KMS-11 (cell line): ENCODE results near the gene FAM181B.
A peak's percentile ranks its signal among the peaks of the same experiment; 100 is the strongest.

Experiments
- H2AFZ ChIP-seq: fragments of 200-600 bp; sonication (generic); 2 replicates; pipeline ENCODE4 v1.6.1; 2016; ENCODE audit warnings: antibody characterized with exemption, mixed run types, low read depth
- H3K27ac ChIP-seq: fragments of 200-600 bp; sonication (generic); 2 replicates; pipeline ENCODE4 v1.6.1; 2016; ENCODE audit warnings: mild to moderate bottlenecking, mixed run types
- H3K27me3 ChIP-seq: fragments of 200-600 bp; sonication (generic); 2 replicates; pipeline ENCODE4 v1.6.1; 2017; ENCODE audit warnings: mild to moderate bottlenecking, low read depth, mixed run types, moderate library complexity; ENCODE audit not compliant: insufficient read depth
- H3K36me3 ChIP-seq: fragments of 200-600 bp; sonication (generic); 2 replicates; pipeline ENCODE4 v1.6.1; 2017; ENCODE audit warnings: mild to moderate bottlenecking, mixed run types; ENCODE audit not compliant: insufficient read depth
- H3K4me1 ChIP-seq: fragments of 200-600 bp; sonication (generic); 2 replicates; pipeline ENCODE4 v1.6.1; 2016; ENCODE audit warnings: mild to moderate bottlenecking, low read depth, mixed run types; ENCODE audit not compliant: poor library complexity, severe bottlenecking
- H3K4me2 ChIP-seq: fragments of 200-600 bp; sonication (generic); 2 replicates; pipeline ENCODE4 v1.7.0; 2016; ENCODE audit warnings: mild to moderate bottlenecking, mixed run types
- H3K4me3 ChIP-seq: fragments of 200-600 bp; sonication (generic); IDR thresholded peaks from 2 replicates; pipeline ENCODE4 v1.6.1; 2017; ENCODE audit warnings: low read depth, low read length, mixed read lengths; ENCODE audit not compliant: insufficient read depth
- H3K79me2 ChIP-seq: fragments of 200-600 bp; sonication (generic); 2 replicates; pipeline ENCODE4 v1.6.1; 2016; ENCODE audit warnings: low read depth, mixed run types; ENCODE audit not compliant: insufficient read depth
- H3K9ac ChIP-seq: fragments of 200-600 bp; sonication (generic); 2 replicates; pipeline ENCODE4 v1.6.1; 2016; ENCODE audit warnings: mild to moderate bottlenecking, mixed run types
- H4K20me1 ChIP-seq: fragments of 200-600 bp; sonication (generic); 2 replicates; pipeline ENCODE4 v1.6.1; 2016; ENCODE audit warnings: mild to moderate bottlenecking, mixed run types; ENCODE audit not compliant: insufficient read depth
- CTCF ChIP-seq: fragments of 200-600 bp; sonication (generic); conservative IDR thresholded peaks from 2 replicates; pipeline ENCODE4 v1.6.1; 2017; ENCODE audit warnings: low read depth, mild to moderate bottlenecking, antibody characterized with exemption, low read length, moderate library complexity, mixed read lengths

The FAM181B gene

DNA sequence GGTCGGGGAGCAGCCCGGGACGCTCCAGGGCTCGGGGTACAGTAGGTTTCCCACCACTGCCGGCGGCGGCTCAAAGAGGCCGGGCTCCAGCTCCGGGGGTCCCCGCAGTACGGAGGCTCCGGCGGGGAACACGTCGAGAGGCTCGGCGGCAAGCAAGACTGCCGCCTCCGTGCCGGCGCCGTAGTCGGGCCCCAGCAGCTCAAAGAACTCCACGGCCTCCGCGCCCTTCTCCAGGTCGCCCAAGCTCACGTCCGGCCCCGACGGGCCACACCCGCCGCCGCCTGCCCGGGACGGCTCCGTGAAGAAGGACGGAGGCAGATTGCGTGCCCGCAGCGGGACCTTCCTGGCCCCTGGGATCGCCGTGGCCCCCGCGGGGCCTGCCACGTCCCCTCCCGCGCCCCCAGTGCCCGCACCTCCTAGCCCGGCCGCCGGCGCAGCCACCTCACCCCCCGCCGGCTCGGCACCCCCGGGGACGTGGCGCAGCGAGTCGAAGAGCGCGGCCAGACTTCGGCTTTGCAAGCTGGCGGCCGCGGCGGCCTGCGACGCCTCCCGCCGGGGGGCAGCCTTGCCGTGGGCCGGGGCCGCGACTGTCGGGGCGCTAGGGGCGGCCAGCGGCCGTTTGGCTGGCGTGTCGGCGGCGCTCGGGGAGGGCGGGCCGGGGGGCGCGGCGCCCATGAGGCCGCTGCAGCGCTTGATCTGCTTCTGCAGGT, 775 bp downstream of the FAM181B start:
- no peak overlapping the region for H3K4me3 ChIP-seq
- no peaks in the 10 kb centered on the region for H3K79me2 ChIP-seq
- H4K20me1 ChIP-seq: no peaks in the 10 kb centered on the region
- no peak for TF ChIP-seq CTCF
- no peak overlapping the region for H3K4me2 ChIP-seq
- no peak overlapping the region for H3K9ac ChIP-seq
- no peaks in the 10 kb centered on the region for H3K4me1 ChIP-seq
- H3K27me3 ChIP-seq: no peaks in the 10 kb centered on the region
- H2AFZ ChIP-seq: peak overlapping the region; percentile 53; the same call in 1 of the 2 replicates
- no peak overlapping the region for H3K27ac ChIP-seq
- H3K36me3 ChIP-seq: no peaks in the 10 kb centered on the region

DNA sequence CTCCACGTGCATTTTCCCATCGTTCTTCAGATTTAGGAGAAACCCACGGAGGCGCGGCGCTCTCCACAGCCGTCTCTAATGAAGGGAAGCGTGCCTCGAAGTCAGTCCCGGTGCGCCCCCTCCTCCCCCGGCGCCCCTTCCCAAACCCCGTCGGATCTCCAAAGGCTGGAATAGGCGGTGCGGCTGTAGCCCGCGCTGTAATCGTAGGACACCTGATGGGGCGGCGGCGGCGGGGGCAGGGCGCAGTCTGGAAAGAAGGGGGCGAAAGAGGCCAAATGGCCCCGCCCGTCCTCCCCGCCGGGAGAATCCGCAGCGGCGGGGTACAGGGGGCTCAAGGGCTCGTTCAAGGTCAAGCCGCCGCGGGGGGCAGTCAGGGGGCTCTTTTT, 1.3 kb downstream of the FAM181B start:
- Histone ChIP-seq H2AFZ (no peak overlapping the region), H3K9ac (no peak overlapping the region), H3K4me1 (no peaks in the 10 kb centered on the region), H3K27ac (no peak overlapping the region), H3K79me2 (no peaks in the 10 kb centered on the region), H4K20me1 (no peaks in the 10 kb centered on the region), H3K36me3 (no peaks in the 10 kb centered on the region), H3K4me3 (no peak overlapping the region), H3K27me3 (no peaks in the 10 kb centered on the region), H3K4me2 (no peak overlapping the region)
- no peak for TF ChIP-seq CTCF

DNA sequence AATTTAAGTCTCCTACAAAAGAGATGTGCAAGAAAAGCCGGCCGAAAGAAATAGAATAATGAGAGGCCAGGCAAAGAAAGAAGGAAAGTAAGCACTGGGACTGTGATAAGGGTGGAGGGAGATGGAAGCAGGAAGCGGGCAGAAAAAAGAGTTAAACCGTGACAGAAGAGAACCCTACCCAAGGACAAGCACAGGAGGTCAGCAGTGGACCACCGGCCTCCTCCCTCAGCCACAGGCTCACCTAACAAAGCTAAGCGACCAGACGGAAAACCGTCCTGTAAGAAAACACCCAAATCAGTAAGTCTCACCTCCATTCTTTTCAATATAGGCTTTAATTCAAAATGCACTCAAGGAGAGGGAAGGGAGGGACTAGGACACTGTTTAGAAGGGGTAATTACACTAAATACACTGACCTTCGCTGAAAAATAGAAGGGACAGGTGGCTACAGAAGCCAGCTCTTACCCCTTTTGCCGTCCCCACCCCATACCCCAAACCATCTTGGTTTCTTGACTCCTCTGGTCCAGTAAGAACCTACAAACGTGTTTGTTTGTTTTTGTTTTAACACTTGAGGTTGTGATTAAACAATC, 1.9 kb downstream of the FAM181B start:
- TF ChIP-seq CTCF: no peak
- Histone ChIP-seq H3K27ac (no peak overlapping the region), H3K9ac (no peak overlapping the region), H3K4me3 (no peak overlapping the region), H3K4me2 (no peak overlapping the region), H3K79me2 (no peaks in the 10 kb centered on the region), H3K4me1 (no peaks in the 10 kb centered on the region), H3K36me3 (no peaks in the 10 kb centered on the region), H3K27me3 (no peaks in the 10 kb centered on the region), H2AFZ (no peak overlapping the region), H4K20me1 (no peaks in the 10 kb centered on the region)

GRCh38 chr11:82730754-82731153, 2.9 kb downstream of the FAM181B start:
- H3K4me3 ChIP-seq: no peak overlapping the region
- TF ChIP-seq CTCF: no peak
- no peaks in the 10 kb centered on the region for H4K20me1 ChIP-seq
- H3K9ac ChIP-seq: no peak overlapping the region
- no peaks in the 10 kb centered on the region for H3K79me2 ChIP-seq
- H3K27me3 ChIP-seq: no peaks in the 10 kb centered on the region
- H3K4me1 ChIP-seq: no peaks in the 10 kb centered on the region
- H3K36me3 ChIP-seq: no peaks in the 10 kb centered on the region
- H2AFZ ChIP-seq: no peak overlapping the region
- no peak overlapping the region for H3K27ac ChIP-seq
- no peak overlapping the region for H3K4me2 ChIP-seq
